ENCODE measurements around the gene NEO1. TPM values are rescaled to one million over a fixed set of nuclear protein-coding genes. Genes with fewer than 3 reads are reported as not detected.

NEO1 gene
- total and polyA plus RNA-seq, 2 of the 13 experiments (the other 11 are each of a cell fraction or from before 2014, with no cell fraction given): 8.4 to 11.0 TPM

GRCh38 chr15:73249499-73249898 lies 197.2 kb downstream of the NEO1 start:
- no peak for DNase-seq (ENCODE audit: low spot score)
- Histone ChIP-seq H3K27me3 (ENCODE audit: control insufficient read depth in 1 of 2, insufficient read depth in 2 of 2, low read length in 2 of 2) (no peaks in the 10 kb centered on the region), H3K4me2 (ENCODE audit: low read depth, low read length) (no peak overlapping the region), H3K4me3 (replicated peaks in 1 of 3; ENCODE audit: insufficient read depth in 1 of 3, low read depth in 2 of 3, low read length in 3 of 3) (no peak overlapping the region), H3K9me3 (ENCODE audit: low read length) (no peaks in the 10 kb centered on the region), H3K79me2 (ENCODE audit: insufficient read depth, low read length) (no peaks in the 10 kb centered on the region), H4K20me1 (ENCODE audit: insufficient read depth, low read length) (no peaks in the 10 kb centered on the region), H3K4me1 (ENCODE audit: insufficient read depth, low read length) (no peaks in the 10 kb centered on the region), H3K9ac (ENCODE audit: insufficient read depth, low read depth, low read length) (no peak overlapping the region), H2AFZ (ENCODE audit: low read length) (no peak overlapping the region), H3K27ac (ENCODE audit: extremely low read length, insufficient read depth, low read length) (no peak overlapping the region), H3K36me3 (replicated peaks in 1 of 2; ENCODE audit: control insufficient read depth in 1 of 2, insufficient read depth in 2 of 2, low read length in 2 of 2) (0 out of 5 replicates have a peak, but pooled peaks cover 0 to 4% of the 10 kb centered on the region in 2 experiments)
- 83% methylated on average over 4 of the region's 4 CpGs for WGBS (ENCODE audit: low lambda C conversion rate)
- ATAC-seq: no peak
- ChIA-PET POLR2A (no interaction called here), CTCF (ENCODE audit: low intra/inter-chr PET ratio, low total read pairs) (no interaction called here)
- no TSS peak for BruUV-seq (replicated peaks)
- no peak for TF ChIP-seq ZNF335 (CRISPR knock-in tag; IDR thresholded peaks at IDR 0.05)
- TF ChIP-seq MIER3 (CRISPR knock-in tag; IDR thresholded peaks at IDR 0.05; ENCODE audit: borderline replicate concordance): no peak
- no peak for TF ChIP-seq NONO (IDR thresholded peaks at IDR 0.05)
- no peak for TF ChIP-seq NONO (CRISPR knock-in tag; conservative IDR thresholded peaks at IDR 0.05)
- TF ChIP-seq, protein P1, sequence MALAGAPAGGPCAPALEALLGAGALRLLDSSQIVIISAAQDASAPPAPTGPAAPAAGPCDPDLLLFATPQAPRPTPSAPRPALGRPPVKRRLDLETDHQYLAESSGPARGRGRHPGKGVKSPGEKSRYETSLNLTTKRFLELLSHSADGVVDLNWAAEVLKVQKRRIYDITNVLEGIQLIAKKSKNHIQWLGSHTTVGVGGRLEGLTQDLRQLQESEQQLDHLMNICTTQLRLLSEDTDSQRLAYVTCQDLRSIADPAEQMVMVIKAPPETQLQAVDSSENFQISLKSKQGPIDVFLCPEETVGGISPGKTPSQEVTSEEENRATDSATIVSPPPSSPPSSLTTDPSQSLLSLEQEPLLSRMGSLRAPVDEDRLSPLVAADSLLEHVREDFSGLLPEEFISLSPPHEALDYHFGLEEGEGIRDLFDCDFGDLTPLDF (CRISPR knock-in tag; IDR thresholded peaks at IDR 0.05): no peak
- no peak for TF ChIP-seq HOXA9 (CRISPR knock-in tag; IDR thresholded peaks at IDR 0.05; ENCODE audit: borderline replicate concordance)
- no peak for TF ChIP-seq ELF1 (CRISPR knock-in tag; IDR thresholded peaks at IDR 0.05)
- no peak for TF ChIP-seq SALL2 (CRISPR knock-in tag; IDR thresholded peaks at IDR 0.05)
- TF ChIP-seq ZBTB46 (CRISPR knock-in tag; IDR thresholded peaks at IDR 0.05; ENCODE audit: borderline replicate concordance): no peak
- TF ChIP-seq ZNF891 (CRISPR knock-in tag; IDR thresholded peaks at IDR 0.05): no peak
- TF ChIP-seq ZBTB25 (CRISPR knock-in tag; IDR thresholded peaks at IDR 0.05): no peak
- TF ChIP-seq ZNF383 (CRISPR knock-in tag; IDR thresholded peaks at IDR 0.05; ENCODE audit: borderline replicate concordance): no peak
- TF ChIP-seq, protein P2, sequence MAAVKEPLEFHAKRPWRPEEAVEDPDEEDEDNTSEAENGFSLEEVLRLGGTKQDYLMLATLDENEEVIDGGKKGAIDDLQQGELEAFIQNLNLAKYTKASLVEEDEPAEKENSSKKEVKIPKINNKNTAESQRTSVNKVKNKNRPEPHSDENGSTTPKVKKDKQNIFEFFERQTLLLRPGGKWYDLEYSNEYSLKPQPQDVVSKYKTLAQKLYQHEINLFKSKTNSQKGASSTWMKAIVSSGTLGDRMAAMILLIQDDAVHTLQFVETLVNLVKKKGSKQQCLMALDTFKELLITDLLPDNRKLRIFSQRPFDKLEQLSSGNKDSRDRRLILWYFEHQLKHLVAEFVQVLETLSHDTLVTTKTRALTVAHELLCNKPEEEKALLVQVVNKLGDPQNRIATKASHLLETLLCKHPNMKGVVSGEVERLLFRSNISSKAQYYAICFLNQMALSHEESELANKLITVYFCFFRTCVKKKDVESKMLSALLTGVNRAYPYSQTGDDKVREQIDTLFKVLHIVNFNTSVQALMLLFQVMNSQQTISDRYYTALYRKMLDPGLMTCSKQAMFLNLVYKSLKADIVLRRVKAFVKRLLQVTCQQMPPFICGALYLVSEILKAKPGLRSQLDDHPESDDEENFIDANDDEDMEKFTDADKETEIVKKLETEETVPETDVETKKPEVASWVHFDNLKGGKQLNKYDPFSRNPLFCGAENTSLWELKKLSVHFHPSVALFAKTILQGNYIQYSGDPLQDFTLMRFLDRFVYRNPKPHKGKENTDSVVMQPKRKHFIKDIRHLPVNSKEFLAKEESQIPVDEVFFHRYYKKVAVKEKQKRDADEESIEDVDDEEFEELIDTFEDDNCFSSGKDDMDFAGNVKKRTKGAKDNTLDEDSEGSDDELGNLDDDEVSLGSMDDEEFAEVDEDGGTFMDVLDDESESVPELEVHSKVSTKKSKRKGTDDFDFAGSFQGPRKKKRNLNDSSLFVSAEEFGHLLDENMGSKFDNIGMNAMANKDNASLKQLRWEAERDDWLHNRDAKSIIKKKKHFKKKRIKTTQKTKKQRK (IDR thresholded peaks at IDR 0.05; ENCODE audit: low read length): no peak
- TF ChIP-seq KAT8 (CRISPR knock-in tag; IDR thresholded peaks at IDR 0.05): no peak
- TF ChIP-seq ZNF225 (CRISPR knock-in tag; IDR thresholded peaks at IDR 0.05): no peak
- TF ChIP-seq ZSCAN20 (CRISPR knock-in tag; IDR thresholded peaks at IDR 0.05; ENCODE audit: borderline replicate concordance): no peak
- TF ChIP-seq HMG20A (CRISPR knock-in tag; IDR thresholded peaks at IDR 0.05; ENCODE audit: borderline replicate concordance): no peak
- intact Hi-C loops (cut with micrococcal nuclease; ENCODE audit: unreplicated experiment) (loop anchor here (10.0 kb wide), 1 partner anchor 455 kb away; no protein-coding TSS in a partner anchor), in situ Hi-C loops (cut with HindIII; ENCODE audit: extremely low pct_ligation_motif_present, low pct_unique_long_range_greater_than_20kb) (no loop called here)
- FAIRE-seq: no peak
